Suprapubic skin (tissue), 4 donors: ENCODE data around the gene TRIM71.

Experiments
- EP300 ChIP-seq: sonication (generic); formaldehyde crosslinking; IDR thresholded peaks from one replicate; pipeline ENCODE4 v1.6.1; 2017; ENCODE audit warnings: antibody characterized with exemption
- POLR2AphosphoS5 ChIP-seq, 3 donors: sonication (generic); formaldehyde crosslinking; IDR thresholded peaks; one replicate each; pipeline ENCODE4 v1.6.1; 2017; ENCODE audit warnings: antibody characterized with exemption in 3 of 3

GRCh38 chr3:32817257-32817557, 590 bp upstream of the TRIM71 start:
- TF ChIP-seq POLR2AphosphoS5 (IDR thresholded peaks at IDR 0.05) (no peak), EP300 (no peak)
